ENCODE measurements around the gene HOMEZ.

The HOMEZ gene

DNA sequence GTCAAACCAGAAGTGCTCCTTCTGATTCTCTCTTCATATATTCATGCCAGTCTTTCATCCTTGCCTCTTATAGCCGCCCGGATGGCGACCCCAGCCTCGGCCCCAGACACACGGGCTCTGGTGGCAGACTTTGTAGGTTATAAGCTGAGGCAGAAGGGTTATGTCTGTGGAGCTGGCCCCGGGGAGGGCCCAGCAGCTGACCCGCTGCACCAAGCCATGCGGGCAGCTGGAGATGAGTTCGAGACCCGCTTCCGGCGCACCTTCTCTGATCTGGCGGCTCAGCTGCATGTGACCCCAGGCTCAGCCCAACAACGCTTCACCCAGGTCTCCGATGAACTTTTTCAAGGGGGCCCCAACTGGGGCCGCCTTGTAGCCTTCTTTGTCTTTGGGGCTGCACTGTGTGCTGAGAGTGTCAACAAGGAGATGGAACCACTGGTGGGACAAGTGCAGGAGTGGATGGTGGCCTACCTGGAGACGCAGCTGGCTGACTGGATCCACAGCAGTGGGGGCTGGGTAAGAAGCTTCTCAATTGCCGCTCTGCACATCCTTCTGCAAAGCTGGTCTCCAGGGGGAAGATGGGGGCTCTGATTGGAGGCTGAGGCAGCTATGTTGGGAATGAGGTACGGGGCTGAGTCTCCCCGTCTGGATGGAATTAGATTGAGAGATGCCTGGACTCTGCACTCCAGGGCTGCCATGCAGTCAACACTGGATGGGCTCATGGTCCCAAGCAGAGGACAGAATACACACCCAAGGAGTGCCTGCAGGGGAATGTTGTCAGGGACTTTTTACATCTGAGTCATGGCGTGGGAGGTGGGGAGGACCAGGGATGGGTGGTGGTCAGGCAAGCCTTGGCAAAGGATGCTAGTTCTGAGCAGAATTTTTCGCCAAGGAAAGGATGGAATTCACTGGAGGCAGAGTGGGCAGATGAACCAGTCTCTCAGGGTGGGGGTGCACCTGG lies 22.0 kb upstream of the HOMEZ start:
- DNase-seq (ENCODE audit: low read depth), result no peak

DNA sequence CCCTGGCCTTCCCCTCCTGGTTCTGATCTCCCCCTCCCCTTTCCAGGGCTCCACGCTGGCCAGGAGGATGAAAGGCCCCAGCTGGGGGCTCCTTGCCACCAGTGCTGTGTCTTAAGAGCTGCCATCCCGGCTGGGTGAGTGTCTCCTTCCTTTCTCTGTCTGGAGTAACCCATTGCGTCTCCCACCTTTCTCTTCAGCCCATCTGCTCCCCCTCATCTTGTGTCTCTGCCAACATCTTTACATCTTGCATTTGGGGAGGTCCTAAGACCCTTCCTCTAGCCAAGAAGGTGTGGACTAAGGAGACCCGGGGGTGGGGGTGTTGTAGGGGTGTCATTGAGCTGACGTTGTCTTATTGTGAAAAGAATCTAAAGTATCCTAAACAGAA lies 21.2 kb upstream of the HOMEZ start:
- DNase-seq (ENCODE audit: low read depth), result no peak

DNA sequence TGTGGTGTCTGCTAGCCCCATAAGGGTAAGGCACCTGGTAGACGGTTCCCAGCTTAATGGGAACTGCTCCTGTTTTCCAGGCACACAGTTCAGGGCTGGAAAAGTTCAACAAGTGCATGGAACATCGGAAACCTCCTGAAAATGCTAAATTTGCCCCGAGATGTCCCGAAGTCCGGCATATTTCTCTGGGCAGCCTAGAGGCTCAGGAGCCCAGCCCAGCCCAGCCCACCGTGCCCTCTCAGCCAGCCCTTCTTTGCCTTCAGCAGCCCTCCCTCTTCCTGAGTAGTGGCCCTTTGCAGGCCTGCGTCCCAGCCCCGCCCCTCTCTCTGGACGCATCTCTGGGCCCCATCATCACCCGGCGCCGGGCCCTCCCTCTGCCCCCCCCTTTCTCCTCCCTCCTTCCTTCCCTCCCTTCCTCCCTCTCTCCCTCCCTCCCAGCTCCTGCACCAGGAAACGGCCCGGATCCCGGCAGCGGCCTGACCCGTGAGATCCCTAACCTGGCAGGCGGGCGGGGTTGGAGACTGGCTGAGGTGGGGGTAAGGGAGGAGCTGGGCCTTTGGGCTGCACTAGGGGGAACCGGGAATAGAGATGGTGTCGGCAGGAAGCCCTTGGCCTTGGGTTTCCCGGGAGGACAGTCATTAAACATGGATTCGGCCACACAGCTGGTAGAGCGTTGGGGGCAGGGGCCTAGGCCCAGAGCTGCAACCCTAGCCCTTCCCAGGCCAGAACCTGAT lies 20.6 kb upstream of the HOMEZ start, which contains the start of gene BCL2L2:
Gene BCL2L2 (plus strand): TSS at position 422 of the 734 bp plus-strand sequence. CDS start 935 bp downstream, outside the sequence.
- DNase-seq (ENCODE audit: low read depth), result no peak

DNA sequence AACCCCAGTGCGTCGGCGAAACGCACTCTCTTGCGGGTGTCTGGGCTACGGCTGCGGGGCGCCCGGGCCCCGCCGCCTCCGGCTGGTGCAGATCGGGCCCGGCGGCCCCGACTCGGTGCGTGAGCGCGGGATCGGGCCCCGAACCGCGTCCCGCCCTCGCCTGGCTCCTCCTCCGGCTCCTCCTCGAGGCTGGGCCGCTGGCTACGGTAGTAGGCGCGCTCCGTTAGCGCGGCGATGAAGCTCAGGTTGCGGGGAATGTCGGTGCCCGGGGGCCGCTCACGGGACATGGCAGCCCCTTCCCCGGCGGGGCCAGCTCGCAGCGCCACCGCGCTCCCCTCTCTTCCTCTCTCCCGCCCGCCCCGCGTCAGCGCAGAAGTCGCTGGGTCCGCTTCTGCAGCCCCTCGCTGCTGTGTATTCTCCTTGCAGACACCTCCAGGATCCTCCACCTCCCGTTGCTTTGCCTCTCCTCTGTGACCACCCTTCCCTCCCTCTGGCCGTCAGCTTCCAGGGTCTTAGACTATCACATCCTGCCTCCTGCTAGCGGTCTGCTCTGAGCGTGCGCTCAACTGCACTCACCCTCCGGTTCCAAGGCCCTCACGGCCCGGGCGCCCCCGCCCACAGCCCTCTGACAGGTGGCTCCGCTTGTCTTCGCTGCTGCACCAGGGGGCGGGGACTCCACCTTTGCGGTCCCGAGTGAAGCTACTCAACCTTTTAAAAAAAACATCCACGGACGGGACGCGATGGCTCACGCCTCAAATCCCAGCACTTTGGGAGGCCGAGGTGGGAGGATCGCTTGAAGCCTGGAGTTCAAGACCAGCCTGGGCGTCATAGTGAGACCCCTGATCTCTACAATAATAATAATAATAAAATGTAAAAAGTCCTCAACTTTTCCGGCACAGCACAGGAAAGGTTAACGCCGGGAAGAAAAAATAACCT lies 16.6 kb upstream of the HOMEZ start, which contains the start of gene PPP1R3E:
Gene PPP1R3E (minus strand): TSS at position 570 of the 936 bp plus-strand sequence. CDS start 283 bp downstream, at position 287.
- no peak for DNase-seq (ENCODE audit: low read depth)

DNA sequence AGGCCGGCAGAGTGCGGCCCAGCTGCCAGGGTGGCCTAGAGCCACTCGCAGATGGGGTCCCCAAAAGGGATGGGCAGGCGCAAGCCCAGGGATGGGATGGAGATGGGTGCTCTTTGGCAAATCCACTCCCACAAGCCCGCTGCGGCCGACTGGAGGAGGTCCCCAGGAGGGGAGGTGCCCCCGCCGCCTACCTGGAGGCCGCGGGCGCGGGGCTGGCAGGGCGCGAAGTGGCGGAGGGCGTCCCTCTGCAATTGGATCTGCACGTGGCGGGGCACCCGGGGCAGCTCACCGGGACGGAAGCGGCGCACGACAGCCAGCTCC lies 16.0 kb upstream of the HOMEZ start:
- no peak for DNase-seq (ENCODE audit: low read depth)

DNA sequence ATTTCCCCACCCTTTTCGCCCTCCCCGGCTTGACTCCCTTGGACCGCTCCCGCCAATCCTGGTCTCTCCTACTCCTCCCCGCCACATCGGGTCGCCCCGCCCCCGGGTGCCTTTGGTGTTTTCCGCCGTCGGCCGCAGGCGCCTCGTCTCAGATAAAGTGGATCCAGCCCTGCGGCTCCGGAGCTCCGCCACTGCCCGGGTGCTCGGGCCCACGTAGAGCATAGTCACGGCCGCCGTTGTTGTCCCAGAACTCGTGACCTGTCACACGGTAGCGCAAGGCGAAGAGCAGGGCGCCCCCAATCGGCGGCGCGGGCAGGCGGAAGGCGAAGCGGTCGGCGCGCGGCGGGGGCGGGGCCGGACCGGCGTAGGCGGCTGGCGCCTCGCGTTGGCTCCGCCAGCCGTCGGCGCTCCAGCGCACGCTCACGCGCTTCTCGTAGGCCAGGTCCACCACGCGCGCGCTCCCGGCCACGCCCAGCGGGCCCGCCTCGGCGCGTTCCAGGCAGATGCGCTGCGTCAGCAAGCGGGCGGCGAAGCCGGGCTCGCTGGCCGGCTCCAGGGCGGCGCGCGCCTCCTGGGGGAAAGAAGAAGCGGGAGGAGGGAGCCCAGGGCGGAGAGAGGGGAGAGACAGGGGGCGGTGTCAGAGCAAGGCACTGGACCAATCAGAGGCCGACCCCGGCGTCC lies 15.5 kb upstream of the HOMEZ start:
- DNase-seq (ENCODE audit: low read depth), result peak; percentile 83

DNA sequence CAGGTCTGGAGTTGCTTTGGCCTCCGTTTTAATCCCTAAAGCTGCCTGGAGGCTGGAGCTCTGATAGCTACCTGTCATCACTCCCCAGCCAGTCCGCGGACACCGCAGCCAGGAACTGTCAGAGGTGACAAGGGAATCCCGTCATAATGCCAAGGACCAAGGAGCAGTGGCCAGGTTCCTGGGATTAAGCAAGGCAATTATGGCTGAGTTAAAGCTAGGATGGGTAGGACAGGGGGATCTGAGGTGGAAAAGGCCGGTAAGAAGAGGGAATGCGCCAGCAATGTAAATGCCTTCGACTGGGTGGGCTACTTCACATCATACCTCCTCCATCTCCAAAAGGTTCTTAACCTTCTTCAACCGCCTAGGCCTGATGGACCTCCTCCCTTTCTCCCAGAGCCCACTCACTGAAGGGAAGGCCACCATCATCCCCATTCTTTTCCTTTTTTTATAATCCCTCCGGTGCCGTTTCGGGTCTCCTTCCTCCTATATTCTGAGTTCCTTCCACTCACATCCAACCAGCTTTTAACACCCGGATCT lies 14.8 kb upstream of the HOMEZ start:
- no peak for DNase-seq (ENCODE audit: low read depth)

DNA sequence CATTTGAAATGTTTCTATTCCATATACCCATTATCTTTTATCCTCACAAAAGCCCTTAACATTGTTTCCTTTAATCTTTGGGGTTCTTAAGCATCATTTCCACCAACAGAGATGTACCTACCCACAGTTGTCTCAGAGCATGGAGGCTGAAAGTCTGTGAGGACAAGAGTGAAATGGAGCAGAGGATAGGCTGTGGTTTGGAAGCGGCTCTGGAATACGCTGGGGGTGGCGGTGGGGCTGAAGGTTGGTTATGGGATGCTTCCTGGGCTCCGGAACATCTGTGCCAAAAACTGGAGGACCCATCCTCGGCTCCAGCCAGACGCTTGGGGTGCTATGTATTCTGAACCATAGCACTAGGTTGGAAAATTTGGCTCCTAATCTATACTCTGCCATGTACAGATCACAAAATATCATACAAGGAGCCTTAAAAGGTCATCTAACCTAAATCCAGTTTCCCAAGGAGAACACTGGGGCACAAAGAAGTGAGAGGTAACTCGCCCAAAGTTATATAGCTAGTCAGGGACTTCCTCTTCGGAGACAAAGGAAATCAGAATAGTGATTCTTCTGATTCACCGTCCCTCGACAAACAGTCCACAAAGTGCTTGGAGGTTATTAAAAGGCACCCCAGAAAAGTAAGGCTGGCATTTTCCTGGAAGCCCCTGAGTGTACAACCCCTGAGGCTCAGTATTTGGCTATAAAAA lies 14.2 kb upstream of the HOMEZ start:
- DNase-seq (ENCODE audit: low read depth), result no peak

DNA sequence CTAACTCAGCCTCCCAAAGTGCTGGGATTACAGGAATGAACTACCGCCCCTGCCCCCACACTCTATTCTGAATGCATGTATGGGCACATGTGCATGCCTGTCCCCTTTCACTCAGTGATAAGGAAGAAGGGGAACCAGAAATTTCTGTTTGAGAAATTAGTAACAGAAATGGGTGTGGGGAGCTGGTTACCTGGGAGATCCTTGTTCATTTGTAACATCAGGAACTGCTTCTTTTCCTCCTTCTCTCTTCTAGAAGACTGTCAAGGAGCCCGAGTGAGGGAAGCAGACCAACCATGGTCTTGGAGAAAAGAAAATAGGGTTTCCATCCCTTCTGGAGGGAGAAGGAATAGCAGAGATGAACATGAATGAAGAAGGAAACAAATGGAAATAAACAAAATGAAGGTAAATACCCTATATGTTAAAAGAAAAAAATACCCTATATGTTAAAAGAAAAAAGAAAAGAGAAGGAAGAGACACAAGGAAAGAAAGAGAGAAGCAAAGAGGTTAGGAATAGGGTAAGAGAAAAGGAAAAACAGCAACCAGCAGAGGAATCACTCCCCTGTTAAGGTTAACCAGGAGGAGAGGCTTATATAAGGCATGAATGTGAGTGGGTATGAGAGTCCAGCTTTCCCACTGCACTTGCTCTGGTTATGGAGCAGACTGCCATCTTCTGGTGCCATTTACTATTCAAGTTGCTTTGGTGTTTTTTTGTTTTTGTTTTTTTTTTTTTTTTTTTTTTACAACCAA lies 13.5 kb upstream of the HOMEZ start:
- DNase-seq (ENCODE audit: low read depth), result no peak

DNA sequence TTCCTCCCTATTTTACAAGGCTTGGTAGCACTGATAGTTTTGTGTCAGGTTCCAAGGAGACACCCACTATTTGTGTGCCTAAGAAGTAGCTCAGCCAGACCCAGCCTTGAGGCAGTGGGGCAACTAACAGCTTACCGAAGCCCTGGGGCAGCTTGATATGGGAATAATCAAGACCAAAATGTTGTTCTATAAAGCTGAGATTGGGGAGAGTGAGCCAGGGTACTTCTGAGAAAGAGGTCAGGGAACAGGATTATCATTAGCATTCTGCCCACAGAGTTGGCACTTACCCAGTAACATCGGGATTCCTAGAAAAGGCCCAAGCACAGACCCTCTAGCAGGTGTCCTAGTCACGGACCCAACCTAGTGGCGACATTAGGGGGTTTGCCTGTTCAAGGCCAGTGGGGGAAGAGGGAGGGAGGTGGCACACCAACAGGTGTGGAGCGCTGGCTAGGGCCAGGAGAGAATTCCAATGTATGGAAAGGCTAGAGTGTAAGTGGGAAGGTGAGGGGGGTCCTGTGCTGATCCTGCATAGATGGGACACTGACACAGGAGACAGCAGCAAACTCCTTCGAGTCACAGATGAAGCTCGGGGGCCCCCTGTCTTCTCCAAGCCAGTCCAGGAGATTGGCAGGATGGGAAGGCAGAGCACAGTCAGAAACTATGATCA lies 11.8 kb upstream of the HOMEZ start:
- DNase-seq (ENCODE audit: low read depth), result no peak

DNA sequence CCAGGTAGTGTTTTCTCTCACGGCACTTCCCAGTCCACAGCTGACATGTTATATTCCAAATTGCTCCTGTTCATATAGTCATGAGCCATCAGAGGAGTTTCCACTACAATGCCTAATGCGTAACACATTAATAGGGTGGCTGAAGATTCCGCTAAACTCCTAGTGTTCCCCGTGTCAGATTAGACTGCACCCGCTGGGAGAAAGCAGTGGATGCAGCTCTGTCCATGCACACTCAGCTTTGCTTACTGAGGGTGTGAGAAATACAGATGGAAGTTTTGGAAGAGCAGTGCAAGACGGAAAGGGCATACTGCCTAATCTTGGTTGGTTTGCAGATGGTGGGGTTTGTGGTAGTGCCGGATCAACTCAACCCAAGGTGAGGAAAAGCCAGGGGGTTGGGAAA lies 11.2 kb upstream of the HOMEZ start:
- no peak for DNase-seq (ENCODE audit: low read depth)

DNA sequence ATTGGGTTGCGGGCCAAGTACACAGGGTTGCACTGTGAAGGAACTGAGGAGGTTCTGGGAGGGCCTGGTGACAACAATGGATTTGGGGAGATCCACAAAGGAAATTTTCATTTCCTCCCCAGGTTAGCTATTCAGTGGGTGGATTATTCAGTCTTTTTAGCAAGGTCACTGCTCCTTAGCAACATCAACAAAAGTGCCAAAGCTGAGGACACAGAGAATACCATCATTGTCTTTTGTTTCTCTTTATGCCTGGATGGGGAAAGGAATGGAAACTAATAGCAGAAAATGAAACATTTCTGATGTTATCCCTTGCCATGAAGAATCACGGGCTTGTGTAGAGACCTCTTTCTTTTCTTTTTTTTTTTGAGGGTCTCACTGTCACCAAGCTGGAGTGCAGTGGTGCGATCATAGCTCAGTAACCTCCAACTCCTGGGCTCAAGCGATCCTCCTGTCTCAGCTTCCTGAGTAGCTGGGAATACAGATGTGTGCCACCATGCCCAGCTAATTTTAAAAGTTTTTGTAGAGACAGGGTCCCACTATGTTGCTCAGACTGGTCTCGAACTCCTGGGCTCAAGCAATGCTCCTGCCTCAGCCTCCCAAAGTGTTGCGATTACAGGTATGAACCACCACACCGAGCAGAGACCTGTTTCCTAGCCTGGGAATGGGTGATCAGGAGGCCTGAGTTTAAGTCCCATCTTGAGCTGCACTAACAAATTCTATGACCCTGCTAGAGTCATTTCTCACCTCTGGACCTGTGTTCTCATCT lies 10.3 kb upstream of the HOMEZ start:
- no peak for DNase-seq (ENCODE audit: low read depth)

DNA sequence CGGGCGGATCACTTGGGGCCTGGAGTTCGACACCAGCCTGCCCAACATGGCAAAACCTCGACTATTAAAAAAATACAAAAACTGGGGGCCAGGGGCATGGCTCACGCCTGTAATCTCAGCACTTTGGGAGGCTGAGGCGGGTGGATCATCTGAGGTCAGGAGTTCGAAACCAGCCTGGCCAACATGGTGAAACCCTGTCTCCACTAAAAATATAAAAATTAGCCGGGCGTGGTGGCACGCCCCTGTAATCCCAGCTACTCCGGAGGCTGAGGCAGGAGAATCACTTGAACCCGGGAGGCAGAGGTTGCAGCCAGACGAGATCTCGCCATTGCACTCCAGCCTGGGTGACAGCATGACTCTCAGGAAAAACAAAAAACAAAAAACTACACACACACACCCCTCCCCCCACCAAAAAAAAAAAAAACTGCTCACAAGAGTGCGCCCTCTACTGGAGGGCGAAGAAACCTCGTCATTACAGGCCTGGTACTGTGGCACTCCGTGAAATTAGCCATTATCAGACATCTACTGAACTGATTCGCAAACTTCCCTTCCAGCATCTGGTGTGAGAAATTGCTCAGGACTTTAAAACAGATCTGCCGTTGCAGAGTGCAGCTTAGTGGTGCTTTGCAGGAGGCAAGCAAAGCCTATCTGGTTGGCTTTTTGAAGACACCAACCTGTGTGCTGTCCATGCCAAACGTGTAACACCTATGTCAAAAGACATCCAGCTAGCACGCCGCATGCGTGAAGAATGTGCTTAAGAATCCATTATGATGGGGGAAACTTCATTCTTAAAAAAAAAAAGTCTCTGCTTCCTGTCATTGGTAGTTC lies 9.0 kb upstream of the HOMEZ start:
- no peak for DNase-seq (ENCODE audit: low read depth)

DNA sequence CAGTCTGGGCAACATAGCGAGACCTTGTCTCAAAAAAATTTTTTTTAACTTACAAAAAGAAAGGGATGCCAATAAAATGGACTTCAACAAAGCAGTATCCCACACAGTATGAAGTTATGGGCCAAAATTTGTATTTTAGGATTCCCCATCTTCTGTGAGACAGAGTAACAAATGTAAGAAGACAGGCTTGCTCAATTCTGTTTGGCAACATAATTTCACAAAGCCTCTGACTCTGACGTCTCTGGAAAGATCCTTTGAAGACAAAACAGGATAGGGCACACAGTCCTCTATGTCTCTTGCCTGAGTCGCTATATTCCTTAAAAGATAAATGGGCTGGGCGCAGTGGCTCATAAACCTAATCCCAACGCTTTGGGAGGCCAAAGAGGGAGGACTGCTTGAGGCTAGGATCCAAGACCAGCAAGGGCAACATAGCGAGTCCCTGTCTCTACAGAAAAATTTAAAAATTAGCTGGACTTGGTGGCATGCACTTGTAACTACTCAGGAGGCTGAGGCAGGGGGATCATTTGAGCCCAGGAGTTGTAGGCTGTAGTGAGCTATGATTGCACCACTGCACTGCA lies 1.1 kb upstream of the HOMEZ start:
- DNase-seq (ENCODE audit: low read depth), result no peak

DNA sequence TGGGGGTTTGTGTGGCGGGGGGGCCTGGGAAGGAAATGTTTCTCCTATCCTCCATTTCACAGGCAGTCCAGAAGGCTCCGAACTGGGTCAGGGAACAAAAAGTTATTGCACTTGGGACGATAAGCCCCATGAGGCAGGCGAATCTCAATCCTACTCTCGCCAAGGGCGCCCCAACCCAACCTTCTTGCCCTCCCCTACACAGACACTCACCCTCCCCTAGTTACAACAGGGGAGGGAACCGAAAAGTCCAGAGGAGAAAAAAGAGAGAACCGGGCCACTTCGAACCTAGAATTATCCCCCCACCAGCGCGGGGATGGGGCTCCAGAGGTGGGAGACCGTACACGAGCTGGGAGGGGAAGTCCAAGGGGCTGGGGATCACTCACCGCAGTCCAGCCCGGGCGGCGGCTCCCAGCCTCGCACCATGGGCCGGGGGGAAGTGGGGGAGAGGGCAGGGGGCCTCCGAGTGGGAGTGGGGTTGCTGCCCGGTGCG lies 357 bp downstream of the HOMEZ start:
- DNase-seq (ENCODE audit: low read depth), result no peak

DNA sequence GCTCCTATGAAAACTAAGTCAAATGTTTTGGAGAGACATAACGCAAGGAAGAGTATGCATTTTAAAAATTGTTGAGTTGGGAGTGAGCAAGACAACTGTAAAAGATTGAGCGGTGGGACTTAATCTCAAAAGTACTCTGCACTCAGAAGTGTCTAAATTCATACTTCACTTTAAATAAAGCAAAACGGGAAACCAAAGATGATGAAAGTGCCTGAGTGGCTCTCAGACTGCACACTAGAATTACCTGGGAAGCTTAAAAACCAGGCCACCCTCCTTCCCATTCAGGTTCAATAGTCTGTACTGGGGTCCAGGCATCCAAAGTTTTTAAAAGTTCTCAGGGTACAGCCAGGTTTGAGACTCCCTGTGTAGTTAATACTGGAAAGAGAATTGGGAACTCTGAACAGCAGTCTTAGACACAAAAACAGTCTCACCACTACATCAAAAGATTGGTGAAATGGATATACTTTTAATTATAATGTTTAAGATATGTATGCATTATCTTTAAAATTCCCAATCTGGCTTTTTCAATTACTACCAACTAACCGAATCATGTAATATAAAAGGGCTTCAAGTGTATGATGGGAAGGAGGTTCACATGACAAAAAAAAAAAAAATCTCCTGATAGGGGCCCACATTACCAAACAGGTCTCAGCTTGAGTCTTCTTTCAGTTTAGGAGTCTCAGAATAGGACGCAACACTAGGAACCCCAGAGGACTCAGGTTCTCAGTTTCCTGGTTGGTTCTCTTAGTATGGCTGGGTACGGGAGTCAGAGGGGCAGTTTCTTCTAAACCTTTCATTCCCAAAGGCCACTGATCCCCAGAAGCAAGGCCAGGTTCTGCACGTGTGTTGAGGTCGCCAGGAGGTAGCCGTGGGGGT lies 1.0 kb downstream of the HOMEZ start:
- DNase-seq (ENCODE audit: low read depth), result no peak

All from GM04503 (cell line).